ENCODE results near the gene PLXNB2. TPM values are rescaled to one million over a fixed set of nuclear protein-coding genes. Genes with fewer than 3 reads are reported as not detected.

Gene PLXNB2
- total RNA-seq, 1 donor from 2014 or later = 46.0 TPM

DNA sequence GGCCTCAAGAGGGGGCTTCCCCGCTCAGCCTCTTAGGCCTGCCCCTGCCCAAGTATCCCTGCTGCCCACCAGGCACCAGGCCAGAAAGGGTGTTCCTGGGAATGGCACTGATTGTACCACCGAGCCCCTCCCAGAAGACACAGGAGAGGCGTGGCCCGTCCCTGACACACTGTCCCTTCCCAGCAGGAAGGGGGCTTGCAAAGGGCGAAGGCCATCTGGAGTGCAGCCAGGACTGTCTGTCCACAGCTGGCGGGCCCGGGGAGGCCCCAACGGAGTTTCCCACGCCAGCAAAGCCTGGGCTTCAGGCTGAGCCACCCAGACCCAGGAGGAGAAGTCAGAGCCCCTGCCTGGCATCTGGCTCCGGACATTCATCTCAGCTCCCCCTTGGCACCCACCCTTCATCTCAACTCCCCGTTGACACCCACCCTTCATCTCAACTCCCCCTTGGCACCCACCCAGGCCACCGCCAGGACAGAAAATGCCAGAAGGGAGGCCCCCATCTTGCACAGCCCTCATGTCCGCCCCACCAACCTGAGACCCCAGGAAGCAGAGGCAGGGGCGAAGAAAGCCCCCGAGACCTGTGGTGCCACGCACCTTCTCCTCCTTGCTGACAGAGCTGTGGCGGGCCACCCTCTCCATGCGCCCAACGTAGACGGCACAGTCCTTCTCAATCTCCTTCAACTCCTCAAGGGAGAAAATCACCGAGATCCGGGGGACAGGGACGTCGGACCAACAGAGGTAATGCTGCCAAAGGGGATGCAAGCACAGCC lies 82.1 kb downstream of the PLXNB2 start:
- DNase-seq = no peak

Other genes with a start within 250 kb of the PLXNB2 start
- gene TTLL8, start 249.3 kb downstream of the PLXNB2 start, total RNA-seq = not detected
- 32.6 TPM for gene MLC1, start 222.2 kb downstream of the PLXNB2 start, total RNA-seq
- gene MOV10L1, start 217.6 kb downstream of the PLXNB2 start, total RNA-seq = 0.78 TPM
- 3.1 TPM for gene PANX2, start 136.9 kb downstream of the PLXNB2 start, total RNA-seq
- gene TRABD, start 121.7 kb downstream of the PLXNB2 start, total RNA-seq = 3.0 TPM
- 7.8 TPM for gene SELENOO, start 106.6 kb downstream of the PLXNB2 start, total RNA-seq
- gene TUBGCP6, start 62.6 kb downstream of the PLXNB2 start, total RNA-seq = 34.0 TPM
- gene HDAC10, start 56.4 kb downstream of the PLXNB2 start, total RNA-seq = 19.8 TPM
- gene MAPK12, start 46.0 kb downstream of the PLXNB2 start, total RNA-seq = 11.4 TPM
- gene MAPK11, start 37.3 kb downstream of the PLXNB2 start, total RNA-seq = 21.8 TPM
- 16.5 TPM for gene DENND6B, start 19.4 kb upstream of the PLXNB2 start, total RNA-seq
- gene PPP6R2, start 35.7 kb upstream of the PLXNB2 start, total RNA-seq = 71.7 TPM
- 97.0 TPM for gene SBF1, start 167.4 kb upstream of the PLXNB2 start, total RNA-seq
- not detected for gene ADM2, start 173.9 kb upstream of the PLXNB2 start, total RNA-seq
- gene MIOX, start 179.2 kb upstream of the PLXNB2 start, total RNA-seq = not detected
- gene LMF2, start 200.1 kb upstream of the PLXNB2 start, total RNA-seq = 9.8 TPM
- 46.9 TPM for gene NCAPH2, start 200.6 kb upstream of the PLXNB2 start, total RNA-seq
- 0.78 TPM for gene SCO2, start 218.0 kb upstream of the PLXNB2 start, total RNA-seq
- 2.0 TPM for gene TYMP, start 222.4 kb upstream of the PLXNB2 start, total RNA-seq
- gene KLHDC7B, start 238.3 kb upstream of the PLXNB2 start, total RNA-seq = not detected